Dedifferentiated amniotic fluid mesenchymal stem cell (primary cell): ENCODE data around the gene SOX18.

Experiments
- DNase-seq: peaks from one replicate; pipeline ENCODE4 v3.0.0-alpha.2; 2016; ENCODE audit errors: extremely low spot score

Gene SOX18

DNA sequence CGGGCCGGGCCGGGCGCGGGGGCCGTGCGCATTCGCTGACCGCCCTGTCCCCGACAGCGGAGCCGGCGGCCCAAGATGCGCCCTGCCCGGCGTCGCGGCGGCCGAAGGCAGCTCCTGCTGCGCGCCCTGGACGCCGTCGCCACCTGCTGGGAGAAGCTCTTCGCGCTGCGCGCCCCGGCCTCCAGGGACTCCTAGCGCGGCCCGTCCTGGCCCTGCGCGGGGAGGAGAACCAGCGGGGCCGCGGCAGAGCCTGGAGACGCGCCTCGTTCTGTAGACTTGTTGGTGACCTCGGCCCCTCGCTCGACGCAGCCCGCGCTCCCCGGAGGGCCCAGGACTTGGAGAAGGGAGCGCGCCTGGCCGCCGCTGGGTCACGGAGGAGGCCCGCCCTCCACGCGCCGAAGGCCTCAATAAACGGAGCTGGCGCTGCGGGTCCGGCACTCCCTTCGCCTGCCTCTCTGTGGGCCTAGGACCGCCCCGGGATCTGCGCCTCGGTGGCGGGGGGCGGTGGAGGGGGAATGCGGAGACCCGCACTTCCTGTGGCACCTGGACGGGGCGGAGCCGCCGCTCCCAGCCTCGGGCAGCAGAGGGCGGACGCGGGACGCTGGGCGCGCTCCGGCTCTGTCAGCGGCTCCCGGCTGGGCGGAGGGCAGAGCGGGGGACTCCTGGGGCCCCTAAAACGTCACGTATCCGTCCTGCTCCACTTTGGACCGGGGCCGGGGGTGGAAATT is 10.7 kb downstream of the SOX18 start:
- no peak for DNase-seq

DNA sequence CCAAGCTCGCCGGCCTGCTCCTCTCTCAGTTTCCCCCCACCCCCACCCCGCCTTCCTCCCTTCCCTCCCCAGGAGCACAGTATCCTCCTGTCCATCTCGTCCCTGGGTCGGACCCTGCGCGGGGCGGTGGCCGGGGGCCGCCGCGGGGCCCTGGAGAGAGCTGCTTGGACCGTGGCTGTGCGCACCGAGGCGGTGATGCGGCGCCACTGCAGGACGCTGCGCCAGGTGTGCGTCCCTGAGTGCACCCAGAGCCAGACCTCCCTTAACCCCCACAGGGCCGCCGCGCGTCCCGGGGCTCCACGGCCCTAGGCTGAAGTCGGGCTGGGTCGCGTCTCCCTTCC is 11.2 kb downstream of the SOX18 start:
- DNase-seq = no peak

DNA sequence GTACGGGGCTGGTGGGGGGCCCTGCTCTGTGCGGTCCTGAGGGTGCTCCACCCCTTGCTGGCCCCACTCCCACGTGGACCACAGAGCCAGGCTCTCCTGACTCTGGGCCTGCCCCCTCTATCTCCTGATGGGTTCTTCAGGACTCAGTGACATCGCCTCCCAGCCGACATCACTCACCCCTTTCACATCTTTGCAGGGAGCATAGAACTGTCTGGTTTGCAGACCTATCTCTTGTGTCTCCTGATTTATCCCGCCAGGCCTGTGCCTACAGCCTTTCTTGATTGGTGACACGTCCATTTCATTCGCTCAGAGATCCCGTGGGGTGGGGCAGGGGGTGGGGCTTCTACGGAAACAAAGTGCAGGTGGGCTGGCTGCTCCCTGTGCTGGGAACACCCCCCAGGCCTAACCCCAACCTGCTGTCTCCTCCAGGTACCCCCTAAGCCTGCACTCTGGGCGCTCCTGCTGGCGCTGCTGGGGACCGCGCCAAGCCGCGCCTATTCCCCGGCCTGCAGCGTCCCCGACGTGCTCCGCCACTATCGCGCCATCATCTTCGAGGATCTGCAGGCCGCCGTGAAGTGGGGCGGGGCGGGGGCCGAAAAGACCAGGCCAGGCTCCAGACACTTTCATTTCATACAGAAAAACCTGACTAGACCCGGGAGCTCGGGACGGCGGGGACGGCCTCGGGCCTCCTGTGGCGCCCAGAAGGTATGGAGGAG is 11.8 kb downstream of the SOX18 start:
- DNase-seq = no peak

- no peak for DNase-seq
Measured at GRCh38 chr20:64037199-64037497, 12.3 kb downstream of the SOX18 start.

- no peak for DNase-seq
Measured at GRCh38 chr20:64036346-64037198, 12.9 kb downstream of the SOX18 start.

GRCh38 chr20:64035933-64036345 is 13.5 kb downstream of the SOX18 start, which contains the start of gene C20orf204:
TSS of gene C20orf204 (plus strand) at chr20:64036182. CDS start at chr20:64036324, 142 bp downstream.
- DNase-seq = no peak

DNA sequence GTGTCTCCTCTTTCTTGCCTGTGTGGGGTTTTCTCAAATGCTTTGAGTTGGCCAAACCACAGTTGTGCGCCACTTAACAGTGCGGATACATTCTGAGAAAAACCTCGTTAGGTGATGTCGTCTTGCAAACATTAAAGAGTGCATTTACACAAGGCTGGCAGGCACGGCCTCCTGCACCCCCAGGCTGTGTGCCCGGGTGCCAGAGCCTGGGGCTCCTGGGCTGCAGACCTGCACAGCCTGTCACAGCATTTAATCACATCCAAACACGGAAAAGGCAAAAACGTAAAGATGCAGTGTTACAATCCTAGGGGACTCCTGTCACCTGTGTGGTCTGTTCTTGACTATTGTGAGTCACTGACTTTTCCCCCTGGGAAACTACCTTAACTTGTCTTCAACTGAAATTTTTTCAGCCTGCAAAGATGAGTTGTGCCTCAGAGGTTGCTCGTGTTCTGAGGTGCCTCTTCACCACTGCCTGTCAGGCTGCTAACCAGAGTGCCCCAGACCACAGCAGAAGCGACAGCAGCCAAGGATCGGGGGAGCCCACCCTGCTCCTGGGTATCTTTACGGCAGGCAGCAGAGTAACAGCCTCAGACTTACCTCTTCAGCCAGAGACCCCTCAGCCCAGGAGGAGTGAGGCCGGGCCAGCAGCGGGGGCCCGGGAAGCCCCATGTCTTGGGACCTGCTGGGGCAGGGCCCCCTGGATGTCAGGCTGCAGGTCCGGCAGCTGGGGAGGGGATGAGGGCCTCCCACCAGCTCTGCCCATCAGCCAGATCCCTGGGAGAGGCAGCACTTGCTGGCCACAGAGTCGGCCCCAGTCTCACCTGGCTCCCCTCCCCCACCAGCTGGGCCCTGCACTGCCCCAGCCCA is 14.1 kb downstream of the SOX18 start:
- no peak for DNase-seq

DNA sequence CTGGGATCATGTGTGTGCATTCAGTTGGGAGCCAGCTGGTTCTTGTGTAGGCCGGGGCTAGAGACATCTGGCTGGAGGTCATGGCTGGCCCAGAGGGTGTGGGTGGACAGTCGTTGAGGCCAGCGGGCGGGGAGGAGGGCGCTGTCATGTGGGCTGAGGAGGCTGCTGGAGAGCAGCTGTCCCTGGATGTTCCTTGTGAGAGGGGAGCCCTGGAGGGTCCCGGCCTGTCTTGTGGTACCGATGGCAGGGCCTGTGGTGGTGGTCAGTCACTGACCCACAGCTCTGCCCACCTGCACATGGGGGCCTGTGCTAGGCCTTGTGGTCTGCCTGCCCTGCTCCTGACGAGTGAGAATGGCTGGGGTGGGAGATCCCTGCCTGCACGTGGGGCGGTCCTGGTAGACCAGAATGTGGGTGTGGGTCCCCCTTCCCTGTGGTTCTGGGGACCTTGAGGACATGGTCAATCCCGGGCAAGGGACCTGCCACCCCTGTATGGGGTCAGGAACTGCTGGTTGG is 15.4 kb downstream of the SOX18 start:
- DNase-seq = no peak

GRCh38 chr20:64032706-64033624 is 16.5 kb downstream of the SOX18 start:
- DNase-seq = no peak

- no peak for DNase-seq
Measured at GRCh38 chr20:64031822-64032314, 17.6 kb downstream of the SOX18 start.

DNA sequence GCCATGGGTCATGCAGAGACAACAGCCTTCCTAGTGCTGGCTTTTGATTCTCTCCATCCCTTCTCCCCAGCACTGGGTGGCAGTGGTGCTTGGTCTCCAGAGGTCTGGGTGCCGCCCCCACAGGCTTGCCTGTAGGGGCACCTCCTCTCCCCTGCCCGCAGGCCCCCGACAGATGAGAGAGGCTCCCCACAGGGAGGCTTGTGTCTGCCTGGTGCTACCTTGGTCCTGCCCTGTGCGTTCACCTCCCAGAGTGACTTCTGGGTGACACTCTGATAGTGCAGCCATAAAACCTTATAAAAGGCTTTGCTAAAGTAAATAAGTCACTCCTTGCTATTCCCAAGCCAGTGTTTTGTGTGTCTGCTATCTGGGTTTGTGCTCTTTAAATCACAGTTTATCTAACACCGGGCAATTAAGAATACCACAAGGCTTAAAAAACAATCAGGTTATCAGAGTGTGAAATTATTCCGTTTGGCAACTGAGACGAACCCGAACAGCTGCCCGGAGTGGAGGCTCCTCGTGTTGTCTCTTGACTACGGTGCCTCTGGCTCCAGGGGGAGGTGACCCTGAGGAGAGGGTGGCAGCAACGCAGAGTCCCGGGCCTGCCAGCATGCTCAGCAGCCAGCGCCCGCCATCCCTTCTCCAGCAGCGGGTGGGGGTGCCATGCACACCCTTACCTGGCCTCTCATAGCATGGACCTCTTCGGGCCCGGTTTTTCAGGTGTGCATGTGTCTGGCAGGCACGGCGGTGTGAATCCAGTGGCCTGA is 18.9 kb downstream of the SOX18 start:
- DNase-seq = no peak

- DNase-seq = no peak
Measured at GRCh38 chr20:64029293-64030117, 19.9 kb downstream of the SOX18 start.

DNA sequence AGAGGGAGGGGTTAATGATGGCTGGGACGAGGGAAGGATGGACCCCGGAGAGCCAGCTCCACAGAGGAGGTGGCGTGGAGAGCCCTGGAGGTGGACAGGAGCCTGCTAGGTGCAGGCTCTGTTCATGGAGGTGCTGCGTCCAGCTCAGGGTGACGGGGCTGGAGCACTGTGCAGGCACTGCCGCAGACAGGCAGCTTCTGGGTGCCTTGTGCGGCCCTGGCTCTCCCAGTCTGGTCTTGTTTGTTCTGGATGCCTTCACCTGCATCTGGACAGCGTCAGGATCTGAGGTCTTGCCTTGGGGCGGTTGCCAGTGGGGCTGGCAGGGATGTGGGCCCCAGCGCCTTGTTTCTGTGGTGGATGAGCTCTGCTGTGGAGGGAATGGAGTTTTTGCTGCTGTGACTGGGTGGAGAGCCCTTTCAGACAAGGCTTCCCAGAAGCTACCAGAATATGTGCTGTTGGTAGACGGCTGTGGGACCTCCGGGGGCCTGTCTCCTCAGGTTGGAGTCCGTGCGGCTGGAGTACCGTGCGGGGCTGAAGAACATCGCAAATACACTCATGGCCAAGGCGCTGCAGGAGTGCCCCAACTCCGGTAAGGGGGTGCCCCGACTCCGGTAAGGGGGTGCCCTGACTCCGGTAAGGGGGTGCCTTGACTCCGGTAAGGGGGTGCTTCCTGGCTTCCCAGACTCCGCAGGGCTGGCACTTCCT is 21.3 kb downstream of the SOX18 start:
- DNase-seq = no peak

DNA sequence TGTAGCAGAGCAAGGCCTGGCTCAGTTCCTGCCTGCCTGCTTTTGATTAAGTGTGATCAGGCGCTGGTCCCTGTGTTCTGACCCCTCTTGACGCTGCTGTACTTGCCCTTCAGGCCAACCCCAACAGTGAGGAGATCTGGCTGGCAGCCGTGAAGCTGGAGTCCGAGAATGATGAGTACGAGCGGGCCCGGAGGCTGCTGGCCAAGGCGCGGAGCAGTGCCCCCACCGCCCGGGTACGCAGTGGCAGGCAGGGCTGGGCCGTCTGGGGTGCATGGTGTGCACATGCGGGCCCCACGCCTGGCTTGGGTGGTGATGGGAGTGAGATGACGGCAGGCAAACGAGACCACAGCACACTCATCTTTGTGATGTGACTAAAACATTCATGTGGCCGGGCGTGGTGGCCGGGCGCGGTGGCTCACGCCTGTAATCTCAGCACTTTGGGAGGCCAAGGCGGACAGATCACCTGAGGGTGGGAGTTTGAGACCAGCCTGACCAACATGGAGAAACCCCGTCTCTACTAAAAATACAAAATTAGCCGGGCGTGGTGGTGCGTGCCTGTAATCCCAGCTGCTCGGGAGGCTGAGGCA is 23.5 kb downstream of the SOX18 start:
- DNase-seq = no peak

- DNase-seq = no peak
Measured at GRCh38 chr20:64025101-64025825, 24.2 kb downstream of the SOX18 start.

- DNase-seq = no peak
Measured at GRCh38 chr20:64024141-64024990, 25.1 kb downstream of the SOX18 start.
